NAMALWA (cell line): ENCODE measurements around the gene TANC1.

Experiments
- DNase-seq: peaks from one replicate; pipeline ENCODE4 v3.0.0-alpha.2; 2015; ENCODE audit warnings: low spot score

Gene TANC1

DNA sequence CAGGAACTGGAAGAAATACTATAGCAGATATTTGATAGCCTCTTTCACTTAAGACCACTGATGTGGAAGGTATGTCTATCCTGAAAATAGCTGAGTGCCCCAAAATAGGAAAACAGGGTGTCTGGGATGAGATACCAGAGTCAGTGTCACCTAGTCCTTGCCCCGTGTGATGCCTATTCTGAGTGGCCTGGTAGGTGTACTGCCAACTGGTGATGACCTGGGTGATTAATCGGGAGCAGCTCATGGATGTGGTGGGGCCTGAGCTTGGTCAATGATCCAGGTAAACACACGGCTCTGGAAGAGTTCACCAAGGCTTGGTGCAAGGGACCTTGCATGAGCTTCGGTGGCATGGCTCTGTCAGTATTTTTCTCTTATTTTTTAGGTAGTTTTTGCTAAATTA lies 95.2 kb downstream of the TANC1 start:
- DNase-seq, result no peak

DNA sequence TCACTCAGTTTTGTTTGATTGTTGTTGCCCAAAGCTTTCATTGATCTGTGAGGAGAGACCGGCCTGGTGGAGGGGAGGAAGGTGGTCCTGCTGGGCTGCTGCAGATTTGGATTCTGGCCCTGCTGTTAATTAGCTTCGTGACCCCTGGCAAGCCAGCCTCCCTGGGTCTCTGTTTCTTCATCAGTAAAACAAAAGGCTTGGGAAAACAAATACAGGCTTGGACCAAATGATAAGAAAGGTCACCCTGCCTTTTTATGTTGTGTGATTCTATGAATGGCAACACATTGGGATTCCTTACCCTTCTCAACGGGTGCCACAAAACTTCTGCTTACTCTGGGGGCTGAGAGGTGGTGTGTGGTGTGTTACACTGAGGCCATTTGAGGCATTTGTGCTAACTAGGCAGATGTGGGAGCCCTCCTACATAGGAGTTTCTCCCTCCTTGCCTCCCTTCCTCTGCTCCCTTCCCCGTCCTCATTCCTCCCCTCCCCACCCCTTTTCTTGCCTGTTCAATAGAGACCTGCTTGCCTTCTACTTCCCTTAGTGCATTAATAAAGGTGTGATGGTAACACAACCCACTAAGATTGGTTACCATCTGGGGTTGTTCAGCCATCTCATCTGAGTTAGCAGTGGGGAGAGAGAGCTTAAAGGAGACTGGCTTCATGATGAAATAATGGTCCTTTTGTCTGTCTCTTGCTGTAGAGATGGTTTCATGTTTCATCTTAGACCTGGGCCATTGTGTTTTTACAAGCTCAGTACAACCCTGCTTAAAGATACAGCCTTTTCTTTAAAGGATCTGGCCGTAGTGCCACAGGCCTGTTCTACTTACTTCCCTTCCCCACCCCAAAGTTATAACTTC lies 96.2 kb downstream of the TANC1 start:
- no peak for DNase-seq

DNA sequence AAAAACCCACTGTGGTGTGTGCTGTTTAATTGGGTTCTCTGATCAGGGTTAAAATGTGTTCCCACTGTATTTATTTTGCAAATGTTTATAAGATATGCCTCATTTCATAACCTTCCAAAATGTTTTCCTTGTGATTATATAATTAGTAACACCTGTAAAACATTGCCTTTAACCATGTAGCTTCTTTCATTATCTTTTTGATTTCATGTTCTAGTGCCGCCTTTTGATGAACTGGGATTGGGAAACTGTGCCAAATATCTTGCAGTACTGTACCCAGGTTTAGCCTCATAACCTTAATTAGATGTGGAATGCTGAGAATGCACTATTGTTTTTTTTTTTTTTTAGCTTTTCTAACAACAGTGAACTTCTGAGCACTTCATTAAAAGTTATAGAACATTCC lies 96.9 kb downstream of the TANC1 start:
- DNase-seq, result no peak

DNA sequence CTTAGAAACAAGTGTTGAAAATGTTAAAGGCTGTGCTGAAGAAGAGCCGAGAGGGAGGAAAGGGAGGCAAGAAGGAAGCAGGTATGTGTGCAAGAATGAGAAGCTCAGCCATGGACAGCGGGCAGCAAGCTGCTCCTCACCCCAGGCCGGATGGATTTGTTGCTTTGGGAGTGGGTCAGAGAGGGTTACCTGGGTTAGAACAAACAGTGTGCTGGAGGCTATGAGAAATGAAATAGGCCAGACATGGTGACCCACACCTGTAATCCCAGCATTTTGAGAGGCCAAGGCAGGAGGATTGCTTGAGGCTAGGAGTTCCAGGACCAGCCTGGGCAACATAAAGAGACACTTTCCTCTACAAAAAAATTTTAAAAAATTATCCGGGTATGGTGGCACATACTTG lies 97.5 kb downstream of the TANC1 start:
- no peak for DNase-seq

DNA sequence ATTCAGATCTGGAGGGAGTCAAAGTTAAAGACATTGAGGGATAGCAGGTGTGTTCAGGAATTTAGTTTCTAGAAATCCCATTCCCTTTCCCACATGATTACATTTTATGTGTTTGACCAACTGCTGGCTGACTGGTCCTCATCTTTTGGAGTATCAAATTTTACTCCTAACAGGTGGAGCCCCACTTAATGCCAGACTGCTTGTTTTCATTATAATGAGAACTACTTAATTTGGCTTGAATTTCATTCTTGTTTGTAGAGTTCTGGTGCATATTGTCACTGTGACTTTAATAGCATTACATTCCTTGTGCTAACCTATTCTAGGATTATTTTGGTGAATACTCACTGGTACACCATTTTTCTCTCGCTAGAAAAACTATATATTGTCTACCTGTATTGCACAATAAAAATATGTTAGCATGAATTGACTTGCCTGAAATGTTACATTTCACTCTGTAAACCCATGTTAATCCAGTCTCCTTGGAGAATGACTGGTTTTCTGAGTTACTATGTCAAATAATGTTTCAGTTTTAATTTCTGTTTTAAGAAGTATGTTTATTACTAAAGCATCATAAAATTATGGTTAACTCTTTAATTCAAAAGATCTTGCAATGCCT lies 98.2 kb downstream of the TANC1 start:
- DNase-seq, result no peak

DNA sequence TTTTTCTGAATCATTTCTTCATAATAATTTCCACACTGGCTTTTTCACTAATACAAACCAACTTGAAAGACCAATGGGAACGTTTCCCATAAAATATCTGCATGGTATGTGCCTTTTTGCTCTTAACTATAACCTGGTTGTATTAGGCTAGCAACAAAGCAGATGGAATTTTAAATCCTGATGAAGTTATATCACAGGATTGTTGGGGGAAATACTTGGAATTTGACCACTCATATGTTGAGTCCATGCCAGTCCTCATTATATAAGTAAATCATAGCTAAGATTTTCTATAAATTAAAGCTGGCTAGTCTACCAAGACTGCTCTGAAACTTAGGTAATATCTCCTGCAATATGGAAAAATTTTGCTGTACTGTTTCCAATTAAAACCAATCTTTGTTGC lies 99.5 kb downstream of the TANC1 start:
- DNase-seq, result no peak

DNA sequence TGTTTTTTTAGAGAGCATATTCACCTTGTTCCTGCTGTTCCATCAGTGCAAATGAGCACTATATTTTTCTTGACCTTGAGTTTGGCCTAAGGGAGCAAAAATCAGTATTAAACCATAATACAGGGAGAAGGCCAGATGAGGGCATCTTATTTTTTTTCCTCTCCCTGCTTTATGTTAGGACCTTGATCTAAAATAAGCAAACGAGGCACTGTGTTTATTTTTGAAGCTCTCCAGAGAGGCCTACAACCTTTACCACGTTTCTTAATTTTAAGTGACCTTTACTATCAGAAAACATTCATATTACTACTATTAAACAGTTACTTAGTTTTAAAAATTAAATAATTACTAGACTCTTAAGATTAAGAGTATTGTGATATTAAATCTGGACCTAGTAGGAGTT lies 100.8 kb downstream of the TANC1 start:
- no peak for DNase-seq

DNA sequence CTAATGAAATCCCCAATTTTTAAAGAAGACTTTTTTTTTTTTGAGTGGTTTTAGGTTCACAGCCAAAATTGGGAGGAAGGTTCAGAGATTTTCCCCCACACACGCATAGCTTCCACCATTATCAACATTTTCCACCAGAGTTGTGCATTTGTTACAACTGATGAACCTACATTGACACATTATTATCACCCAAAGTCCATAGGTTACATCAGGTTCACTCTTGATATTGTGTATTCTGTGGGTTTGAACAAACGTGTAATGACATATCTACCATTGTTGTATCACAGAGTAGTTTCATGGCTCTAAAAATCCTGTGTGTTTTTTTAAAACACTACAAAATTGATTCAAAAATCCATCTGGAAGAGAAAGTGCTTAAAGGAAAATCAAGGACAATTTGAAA lies 101.8 kb downstream of the TANC1 start:
- DNase-seq, result no peak

DNA sequence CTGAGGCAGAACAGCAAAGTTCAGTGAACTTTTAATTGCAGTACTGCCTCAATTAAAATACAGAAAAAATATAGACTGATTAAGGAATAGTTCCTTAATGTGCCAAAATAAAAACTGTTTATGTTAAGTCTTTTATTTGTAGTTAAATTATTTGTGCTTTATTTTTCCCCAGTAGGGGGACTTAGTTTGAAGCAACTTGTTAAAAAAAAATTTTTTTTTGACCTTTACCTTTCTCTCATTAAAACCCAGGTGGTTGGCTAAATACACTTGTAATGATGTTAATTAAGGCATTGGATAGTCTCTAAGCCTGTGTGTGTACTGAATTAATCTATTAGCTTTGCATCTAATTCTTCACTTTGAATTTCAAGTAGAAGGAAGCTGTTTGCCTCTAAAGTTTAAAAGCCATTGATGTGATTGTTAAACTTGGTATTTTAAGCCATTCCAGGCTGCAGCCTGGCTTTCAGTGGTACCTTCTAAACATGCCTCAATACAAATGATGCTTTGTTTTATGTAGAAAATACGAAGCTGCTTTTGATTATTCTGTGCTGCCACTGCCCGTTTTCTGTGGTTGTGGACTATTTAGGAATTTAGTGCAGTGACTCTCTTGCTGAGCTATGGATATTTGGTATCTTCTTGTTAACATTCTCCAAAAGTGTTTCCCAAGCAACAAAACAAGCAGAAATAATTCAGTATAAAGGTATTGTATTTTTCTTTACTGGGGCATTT lies 102.9 kb downstream of the TANC1 start:
- DNase-seq, result no peak

DNA sequence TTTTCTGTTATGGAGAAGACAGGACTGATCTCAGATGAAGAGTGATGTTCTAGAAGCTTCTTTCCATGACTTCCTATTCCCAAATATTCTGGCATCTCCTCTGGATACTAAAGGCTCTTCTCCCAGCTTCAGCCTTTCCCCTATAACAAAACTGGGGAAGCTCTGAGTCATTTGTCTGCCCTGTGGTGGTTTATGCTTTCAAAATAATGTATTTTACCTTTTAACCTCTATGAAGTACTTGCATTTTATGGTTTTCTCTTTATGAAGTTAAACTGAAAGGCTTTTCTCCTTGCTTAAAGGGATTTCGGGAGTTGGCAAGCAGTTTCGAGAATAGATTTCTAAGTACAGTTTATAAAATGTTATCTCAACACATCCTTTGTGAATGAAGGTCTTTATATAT lies 104.4 kb downstream of the TANC1 start:
- no peak for DNase-seq

DNA sequence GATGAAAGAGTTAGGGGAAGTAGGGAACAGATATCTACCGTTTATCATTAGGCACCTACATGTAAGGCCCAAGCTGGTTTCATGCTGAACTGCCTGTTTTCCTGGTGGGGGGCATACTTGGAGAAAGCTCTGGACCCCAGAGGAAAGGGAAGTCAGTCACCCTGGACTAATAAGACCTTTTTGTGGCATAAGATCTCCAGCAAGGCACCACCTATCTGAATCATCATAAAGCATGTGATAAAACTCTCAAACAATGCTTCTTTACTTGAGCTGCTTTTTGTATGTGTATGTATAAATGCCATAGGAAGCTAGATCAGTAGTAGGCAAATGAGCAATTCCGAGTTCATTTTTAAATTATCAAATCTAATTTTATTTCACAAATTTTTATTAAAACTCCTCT lies 104.8 kb downstream of the TANC1 start:
- DNase-seq, result no peak

DNA sequence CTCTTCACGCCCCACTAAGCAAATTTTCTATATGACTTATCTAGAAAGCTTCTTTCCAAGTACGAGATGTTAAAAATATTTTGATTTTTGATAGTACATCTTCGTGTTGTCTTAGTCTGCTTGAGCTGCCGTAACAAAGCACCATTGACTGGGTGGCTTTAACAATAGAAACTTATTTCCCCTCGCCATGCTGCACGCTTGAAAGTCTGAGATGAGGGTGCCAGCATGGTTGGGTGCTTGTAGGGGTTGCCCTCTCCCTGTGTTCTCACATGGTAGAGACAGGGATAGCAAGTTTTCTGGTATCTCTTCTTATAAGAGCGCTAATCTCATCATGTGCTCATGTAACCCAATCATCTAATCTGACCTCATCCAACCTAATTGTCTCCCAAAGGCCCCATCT lies 106.2 kb downstream of the TANC1 start:
- no peak for DNase-seq

DNA sequence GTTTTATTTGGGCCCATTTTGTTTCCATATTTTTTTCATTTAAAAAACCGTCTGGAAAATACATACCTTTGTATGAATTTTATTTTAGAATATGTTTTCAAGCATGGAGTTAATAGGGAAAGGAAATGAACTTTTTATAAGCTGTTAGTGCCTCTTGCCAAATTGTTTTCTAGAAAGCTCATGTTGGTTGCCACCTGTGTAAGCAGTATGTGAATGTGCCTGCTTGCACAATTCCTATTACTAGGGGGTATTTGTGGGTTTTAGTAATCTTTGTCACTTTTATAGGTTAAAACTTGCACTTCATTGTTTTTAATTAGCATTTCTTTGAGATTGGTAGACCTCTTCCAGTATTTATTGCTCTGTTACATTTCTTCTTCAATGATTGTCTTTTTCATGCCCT lies 107.3 kb downstream of the TANC1 start:
- DNase-seq, result no peak

DNA sequence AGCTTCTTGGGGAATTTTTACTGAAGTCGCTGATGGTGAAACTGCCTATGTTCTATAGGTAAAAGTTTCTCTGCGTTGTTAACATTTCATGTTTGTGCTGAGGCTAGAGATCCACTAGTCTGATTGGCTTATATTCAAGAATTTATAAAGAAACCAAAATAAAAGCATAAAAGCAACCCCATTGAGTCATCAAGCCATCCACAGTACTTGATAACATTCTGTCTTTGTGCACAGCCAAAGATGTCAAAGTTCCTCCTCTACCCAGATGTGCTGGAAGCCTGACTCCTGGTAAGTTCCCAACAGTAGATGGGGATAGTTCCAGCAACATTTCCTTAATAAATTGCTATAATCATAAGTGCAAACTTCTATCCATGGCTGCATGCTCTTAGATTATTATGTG lies 107.8 kb downstream of the TANC1 start:
- no peak for DNase-seq

DNA sequence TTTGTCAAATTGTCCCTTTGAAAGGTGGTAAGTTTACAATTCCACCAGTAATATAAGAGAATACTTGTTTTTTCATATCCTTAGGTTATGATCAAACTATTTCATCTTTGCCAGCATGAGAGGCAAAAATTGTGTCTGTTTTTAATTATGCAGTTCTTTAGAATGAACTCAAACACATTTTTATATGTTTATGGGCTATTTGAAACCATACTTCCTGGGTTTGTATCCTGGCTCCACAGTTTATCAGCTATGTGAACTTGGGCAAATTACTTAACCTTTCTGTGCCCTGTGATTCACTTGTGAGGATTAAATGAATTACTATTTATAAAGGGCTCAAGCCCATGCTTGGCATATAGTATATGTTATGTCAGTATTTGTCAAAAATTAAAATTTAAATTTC lies 109.4 kb downstream of the TANC1 start:
- no peak for DNase-seq

DNA sequence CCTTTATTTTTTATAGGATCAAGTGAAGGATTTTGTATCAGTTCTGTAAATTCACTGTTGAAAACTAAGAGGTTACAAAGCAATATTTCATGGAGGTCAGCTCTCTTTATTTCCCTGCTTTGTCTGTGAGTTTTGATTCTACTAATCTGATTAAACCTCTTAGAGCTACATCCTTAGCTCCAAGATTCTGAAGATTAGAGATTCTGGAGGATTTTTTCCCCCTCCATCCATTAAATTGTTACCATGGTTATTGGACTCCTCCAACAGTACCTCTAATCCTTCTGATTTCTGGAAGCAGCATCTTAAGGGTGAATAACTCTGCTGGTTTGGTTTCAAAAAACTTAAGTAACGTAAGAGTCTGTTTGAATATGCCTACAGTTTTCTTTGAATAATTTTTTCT lies 110.0 kb downstream of the TANC1 start:
- no peak for DNase-seq

DNA sequence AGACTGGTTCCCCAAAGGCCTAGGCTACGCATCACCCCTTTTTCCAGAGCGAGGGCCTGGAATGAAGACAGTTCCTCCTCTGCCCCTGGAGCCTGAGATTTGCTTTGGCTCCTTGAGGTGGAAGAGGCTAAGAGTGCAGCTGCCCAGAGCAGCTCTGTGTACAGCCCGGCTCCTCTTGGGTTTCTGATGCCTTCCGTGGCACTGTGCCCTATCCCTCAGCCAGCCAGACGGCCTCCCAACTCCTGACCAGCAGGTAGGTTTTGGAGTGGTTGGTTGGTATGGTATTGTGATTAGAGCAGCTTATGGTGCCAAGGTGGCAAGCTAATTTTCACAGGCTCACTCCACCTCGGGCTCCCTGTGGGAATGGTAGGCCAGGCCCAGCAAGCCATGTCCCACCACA lies 112.2 kb downstream of the TANC1 start:
- DNase-seq, result no peak

DNA sequence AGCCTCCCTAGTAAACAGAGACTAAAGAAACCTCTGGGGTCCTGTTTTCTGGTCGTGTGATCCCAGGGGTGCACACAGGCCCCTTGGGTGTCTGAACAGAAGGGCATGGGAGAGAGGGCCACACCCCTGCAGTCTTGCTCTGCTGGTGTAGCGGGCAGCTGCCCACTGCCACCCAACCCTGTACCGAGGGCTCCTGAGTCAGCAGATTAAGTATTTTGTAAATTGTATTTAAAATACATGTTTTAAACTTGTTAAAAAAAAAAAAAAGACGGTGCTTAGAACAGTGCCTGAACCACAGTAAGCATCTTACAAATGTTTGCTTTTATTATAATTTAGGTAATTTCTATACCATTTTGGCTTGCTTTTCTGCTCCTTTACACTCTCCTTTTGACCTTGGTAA lies 113.7 kb downstream of the TANC1 start:
- no peak for DNase-seq

DNA sequence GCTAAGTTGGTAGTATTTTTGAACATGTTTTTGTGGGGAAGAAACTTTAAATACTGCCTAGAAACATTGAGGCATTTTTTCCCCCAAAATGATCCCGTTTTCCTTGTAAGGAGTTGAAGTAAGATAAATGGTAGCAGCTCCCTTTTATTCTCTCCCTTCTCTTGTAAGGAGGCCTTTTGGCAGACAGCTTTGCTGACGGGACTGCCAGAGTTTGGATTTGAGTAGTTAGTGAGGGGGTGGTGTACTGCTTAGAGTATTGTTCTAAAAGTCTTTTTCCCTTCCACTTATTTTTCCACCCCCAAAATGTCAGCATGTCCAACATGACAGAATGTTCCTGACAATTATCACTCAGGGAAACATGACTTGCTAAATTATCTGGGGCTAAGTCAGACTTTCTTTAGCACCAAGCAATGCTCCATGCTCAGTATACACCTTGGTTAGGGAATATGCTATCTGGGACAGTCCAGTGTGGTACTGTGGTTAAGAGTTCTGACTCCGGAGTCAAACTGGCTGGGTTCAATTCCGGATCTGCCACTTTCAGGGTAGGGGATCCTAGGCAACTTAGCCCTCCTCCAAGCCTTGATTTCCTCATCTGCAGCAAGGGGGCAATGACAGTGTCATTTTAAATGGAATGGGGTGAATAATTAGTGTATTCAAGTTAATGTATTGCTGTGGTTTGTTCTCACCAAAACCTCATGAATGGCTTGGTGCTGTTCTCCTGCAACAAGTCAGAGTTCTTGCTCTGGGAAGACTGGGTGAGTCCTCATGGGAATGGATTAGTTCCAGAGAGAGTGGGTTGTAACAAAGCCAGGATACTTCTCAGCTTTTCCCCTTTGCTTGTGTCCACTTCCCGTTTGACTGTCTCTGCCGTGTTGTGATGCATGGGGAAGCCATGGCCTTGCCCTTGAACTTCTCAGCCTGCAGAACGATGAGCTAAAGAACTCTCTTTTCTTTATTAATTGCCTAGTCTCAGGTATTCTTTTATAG lies 116.2 kb downstream of the TANC1 start:
- no peak for DNase-seq

DNA sequence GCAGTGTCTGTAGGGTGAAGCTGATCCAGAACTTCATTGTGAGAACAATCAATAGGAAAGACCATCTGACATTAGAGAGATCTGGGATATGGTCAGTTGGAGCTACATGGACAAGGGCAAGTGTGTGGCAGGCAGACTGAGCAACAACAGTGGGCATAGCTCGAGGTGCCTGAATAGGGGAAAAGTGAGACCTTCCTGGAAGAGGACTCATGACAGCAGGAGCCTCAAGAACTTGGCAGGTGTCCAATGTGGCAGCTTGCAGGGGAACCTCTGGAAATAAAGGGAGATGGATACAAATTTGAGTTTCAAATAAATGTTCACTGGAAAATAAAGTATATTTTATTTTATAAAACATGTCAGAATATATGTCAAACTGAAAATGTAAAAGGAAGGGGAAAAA lies 117.9 kb downstream of the TANC1 start:
- no peak for DNase-seq

DNA sequence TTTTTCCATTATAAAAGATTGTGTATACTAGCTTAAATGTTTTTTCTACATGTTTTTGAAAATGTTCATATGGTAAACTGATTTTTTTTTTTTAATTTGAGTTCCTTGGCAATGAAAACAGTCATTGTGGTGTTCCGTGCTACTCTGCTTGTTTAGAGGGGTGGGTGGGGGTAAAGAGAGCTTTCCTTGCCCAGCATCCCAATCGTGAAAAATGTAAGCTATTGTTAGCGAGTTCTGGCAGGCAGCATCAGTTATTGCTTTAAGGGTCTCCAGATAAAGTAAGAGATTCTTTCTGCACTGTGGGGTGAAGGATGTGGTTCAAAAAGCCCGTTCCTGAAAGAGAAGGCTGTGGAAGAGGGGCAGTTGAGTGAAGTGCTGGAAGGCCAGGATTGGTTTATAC lies 118.4 kb downstream of the TANC1 start:
- DNase-seq, result no peak

DNA sequence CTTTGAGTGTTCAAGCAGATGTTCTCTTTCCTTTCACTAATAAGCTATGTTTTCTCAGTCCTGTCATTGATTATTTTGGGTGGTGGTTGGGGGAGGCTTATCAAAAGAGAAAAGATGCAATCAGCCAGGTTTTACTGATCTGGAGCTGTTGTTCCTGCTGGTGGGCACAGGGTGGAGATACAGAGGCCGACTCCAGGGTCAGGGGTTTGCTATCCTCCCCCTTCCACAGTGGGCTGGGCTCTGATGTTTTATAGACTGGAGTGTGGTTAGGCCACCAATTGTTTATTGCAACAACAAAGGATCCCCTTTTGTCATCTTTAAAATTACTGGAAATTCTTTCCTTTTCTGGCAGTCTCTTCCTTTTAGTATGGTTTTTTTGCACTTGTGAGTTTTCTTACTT lies 120.5 kb downstream of the TANC1 start:
- DNase-seq, result no peak
